OCI-LY1 (cell line): ENCODE data around the gene DBNL.

Source experiments
- H2AFZ ChIP-seq: fragments of 200-600 bp; sonication (generic), shearing (Covaris generic); 2 replicates; pipeline ENCODE4 v1.6.0; 2014; ENCODE audit warnings: antibody characterized with exemption, mild to moderate bottlenecking, low read length
- H3F3A ChIP-seq: fragments of 200-600 bp; sonication (generic), shearing (Covaris generic); 2 replicates; pipeline ENCODE4 v1.6.0; 2014; ENCODE audit warnings: mild to moderate bottlenecking, antibody characterized with exemption, low read length, moderate library complexity; ENCODE audit not compliant: insufficient read depth
- H3K27ac ChIP-seq: fragments of 200-600 bp; sonication (generic); 2 replicates; pipeline ENCODE4 v1.5.1; 2014; ENCODE audit warnings: low read length, mixed run types, mild to moderate bottlenecking, low read depth; ENCODE audit not compliant: poor library complexity, severe bottlenecking
- H3K27me3 ChIP-seq: fragments of 200-600 bp; sonication (generic); 2 replicates; pipeline ENCODE4 v1.6.0; 2014; ENCODE audit warnings: antibody characterized with exemption, mild to moderate bottlenecking, low read length, moderate library complexity; ENCODE audit not compliant: insufficient read depth
- H3K36me3 ChIP-seq: fragments of 200-600 bp; sonication (generic); 2 replicates; pipeline ENCODE4 v1.6.1; 2014; ENCODE audit warnings: mild to moderate bottlenecking, antibody characterized with exemption, low read length, moderate library complexity, mixed read lengths; ENCODE audit not compliant: insufficient read depth
- H3K4me1 ChIP-seq: fragments of 200-600 bp; sonication (generic); 2 replicates; pipeline ENCODE4 v1.5.1; 2014; ENCODE audit warnings: mild to moderate bottlenecking, low read length, moderate library complexity; ENCODE audit not compliant: insufficient read depth, severe bottlenecking
- H3K4me2 ChIP-seq: fragments of 200-600 bp; sonication (generic), shearing (Covaris generic); 2 replicates; pipeline ENCODE4 v1.6.1; 2014; ENCODE audit warnings: low read length
- H3K4me3 ChIP-seq: fragments of 200-600 bp; sonication (generic); 2 replicates; pipeline ENCODE4 v1.5.1; 2014; ENCODE audit warnings: low read length, low read depth, mild to moderate bottlenecking, mixed read lengths; ENCODE audit not compliant: poor library complexity, severe bottlenecking
- H3K79me2 ChIP-seq: fragments of 200-600 bp; shearing (Covaris generic); 2 replicates; pipeline ENCODE4 v1.6.1; 2016; ENCODE audit warnings: mixed run types, low read length, mixed read lengths; ENCODE audit not compliant: insufficient read depth
- H3K9ac ChIP-seq: fragments of 200-600 bp; sonication (generic), shearing (Covaris generic); 2 replicates; pipeline ENCODE4 v1.6.1; 2014; ENCODE audit warnings: mild to moderate bottlenecking, low read length, mixed read lengths
- H3K9me2 ChIP-seq: fragments of 200-600 bp; sonication (generic), shearing (Covaris generic); 2 replicates; pipeline ENCODE4 v1.6.1; 2014; ENCODE audit warnings: low read depth, mild to moderate bottlenecking, low read length, mixed read lengths
- H3K9me3 ChIP-seq: fragments of 200-600 bp; shearing (Covaris generic); 2 replicates; pipeline ENCODE4 v1.6.1; 2014; ENCODE audit warnings: low read length, mixed read lengths
- H4K20me1 ChIP-seq: fragments of 200-600 bp; sonication (generic), shearing (Covaris generic); 2 replicates; pipeline ENCODE4 v1.6.0; 2016; ENCODE audit warnings: mild to moderate bottlenecking, low read length; ENCODE audit not compliant: insufficient read depth
- CTCF ChIP-seq: fragments of 200-600 bp; sonication (generic), shearing (Covaris generic); IDR thresholded peaks from 2 replicates; pipeline ENCODE4 v1.5.1; 2017; ENCODE audit warnings: mild to moderate bottlenecking, antibody characterized with exemption, low read length, moderate library complexity, mixed read lengths
- EZH2 ChIP-seq: fragments of 200-600 bp; sonication (generic), shearing (Covaris generic); IDR thresholded peaks from 2 replicates; pipeline ENCODE4 v1.8.0; 2017; ENCODE audit warnings: borderline replicate concordance, mixed run types, mild to moderate bottlenecking, antibody characterized with exemption, low read length, moderate library complexity, mixed read lengths

Gene DBNL

GRCh38 chr7:44050121-44050914 lies 5.8 kb downstream of the DBNL start:
- no peak overlapping the region for H3K27ac ChIP-seq
- no peak overlapping the region for H3K4me3 ChIP-seq
- peaks cover 74% of the 10 kb centered on the region for H3K36me3 ChIP-seq
- no peaks in the 10 kb centered on the region; the same call in 1 of the 2 replicates for H3F3A ChIP-seq
- no peaks in the 10 kb centered on the region for H3K27me3 ChIP-seq
- TF ChIP-seq CTCF (no peak), EZH2 (no peak)
- peaks cover 24% of the 10 kb centered on the region for H3K4me1 ChIP-seq
- no peaks in the 10 kb centered on the region for H3K9me3 ChIP-seq
- H3K9ac ChIP-seq, result no peak overlapping the region
- no peaks in the 10 kb centered on the region for H4K20me1 ChIP-seq
- no peak overlapping the region for H2AFZ ChIP-seq
- H3K9me2 ChIP-seq, result no peaks in the 10 kb centered on the region
- peaks cover 31% of the 10 kb centered on the region for H3K79me2 ChIP-seq
- H3K4me2 ChIP-seq, result no peak overlapping the region

- H4K20me1 ChIP-seq, result no peaks in the 10 kb centered on the region
- no peak overlapping the region for H3K4me2 ChIP-seq
- H2AFZ ChIP-seq, result no peak overlapping the region
- no peaks in the 10 kb centered on the region for H3K9me3 ChIP-seq
- peaks cover 24% of the 10 kb centered on the region for H3K79me2 ChIP-seq
- TF ChIP-seq CTCF, result no peak
- TF ChIP-seq EZH2, result no peak
- H3K36me3 ChIP-seq, result peaks cover 81% of the 10 kb centered on the region
- no peak overlapping the region for H3K4me3 ChIP-seq
- H3K9ac ChIP-seq, result no peak overlapping the region
- H3K27me3 ChIP-seq, result no peaks in the 10 kb centered on the region
- H3K9me2 ChIP-seq, result no peaks in the 10 kb centered on the region
- H3F3A ChIP-seq, result no peaks in the 10 kb centered on the region
- H3K27ac ChIP-seq, result no peak overlapping the region
- H3K4me1 ChIP-seq, result peaks cover 17% of the 10 kb centered on the region
Measured at GRCh38 chr7:44050915-44051560, 6.5 kb downstream of the DBNL start.

- H3K4me1 ChIP-seq, result peaks cover 10% of the 10 kb centered on the region
- H4K20me1 ChIP-seq, result no peaks in the 10 kb centered on the region
- no peaks in the 10 kb centered on the region for H3K9me2 ChIP-seq
- no peaks in the 10 kb centered on the region for H3F3A ChIP-seq
- no peak overlapping the region for H2AFZ ChIP-seq
- no peaks in the 10 kb centered on the region for H3K27me3 ChIP-seq
- no peaks in the 10 kb centered on the region for H3K9me3 ChIP-seq
- H3K4me3 ChIP-seq, result no peak overlapping the region
- TF ChIP-seq EZH2 (no peak), CTCF (no peak)
- no peak overlapping the region for H3K27ac ChIP-seq
- no peak overlapping the region for H3K9ac ChIP-seq
- H3K36me3 ChIP-seq, result peaks cover 83% of the 10 kb centered on the region
- H3K4me2 ChIP-seq, result no peak overlapping the region
- H3K79me2 ChIP-seq, result peaks cover 17% of the 10 kb centered on the region; the same call in 1 of the 2 replicates
Measured at GRCh38 chr7:44051611-44052220, 7.2 kb downstream of the DBNL start.
